Tibial nerve (tissue), 4 donors: ENCODE measurements around the gene OR52B6. TPM values are rescaled to one million over a fixed set of nuclear protein-coding genes. Genes with fewer than 3 reads are reported as not detected.

ENCODE experiments used
- DNase-seq, 2 donors: peaks; one replicate each; pipeline ENCODE4 v3.0.0-alpha.2; 2019; ENCODE audit warnings: low spot score in 2 of 2
- H3K27ac ChIP-seq, 4 donors: fragments of 200-600 bp; sonication (generic) in 3 of 4; one replicate each; pipeline ENCODE4 v1.5.1; 2017 to 2019; ENCODE audit warnings: mild to moderate bottlenecking in 1 of 4
- H3K27me3 ChIP-seq, 2 donors: fragments of 200-600 bp; sonication (generic) in 1 of 2; one replicate each; pipeline versions ENCODE4 v1.5.1 to v1.6.0; 2017 to 2019
- H3K36me3 ChIP-seq, 3 donors: fragments of 200-600 bp; sonication (generic); one replicate each; pipeline ENCODE4 v1.5.1; 2018 to 2019
- H3K4me1 ChIP-seq, 4 donors: fragments of 200-600 bp; sonication (generic) in 3 of 4; one replicate each; pipeline ENCODE4 v1.5.1; 2017 to 2019
- H3K4me3 ChIP-seq, 4 donors: fragments of 200-600 bp; sonication (generic) in 3 of 4; one replicate each; pipeline ENCODE4 v1.5.1; 2017 to 2019; ENCODE audit warnings: mild to moderate bottlenecking in 1 of 4, moderate library complexity in 1 of 4
- H3K9me3 ChIP-seq, 4 donors: fragments of 200-600 bp; sonication (generic) in 3 of 4; one replicate each; pipeline ENCODE4 v1.5.1; 2017 to 2019
- CTCF ChIP-seq, 5 experiments: fragments of 200-600 bp in 3 of 5; fragments of 450-650 bp in 2 of 5; sonication (generic) in 3 of 5; IDR thresholded peaks; one replicate each; pipeline ENCODE4 v1.5.1; 2016 to 2019; ENCODE audit warnings: antibody characterized with exemption in 5 of 5, mild to moderate bottlenecking in 3 of 5, moderate library complexity in 2 of 5
- EP300 ChIP-seq, 2 donors: sonication (generic); formaldehyde crosslinking; IDR thresholded peaks; one replicate each; pipeline ENCODE4 v1.6.1; 2017; ENCODE audit warnings: antibody characterized with exemption in 2 of 2, mild to moderate bottlenecking in 1 of 2
- POLR2A ChIP-seq, 2 donors: fragments of 450-650 bp; IDR thresholded peaks; one replicate each; pipeline ENCODE4 v1.6.1; 2017; ENCODE audit warnings: antibody characterized with exemption in 2 of 2, mild to moderate bottlenecking in 2 of 2, moderate library complexity in 2 of 2
- WGBS, 2 donors: methylation state at CpG; one replicate each; pipeline ENCODE4 v1.1.5; 2018; 5-methylcytosine and 5-hydroxymethylcytosine counted together
- total RNA-seq, 4 donors: library from RNA; depleted of rRNA; stranded (reverse); fragments of >200 nt; gene quantifications; one replicate each; pipeline ENCODE4 v1.1.0, GENCODE V29; 2016

The OR52B6 gene
- total RNA-seq, 4 donors from 2014 or later = not detected

- no peak for DNase-seq
Observed at GRCh38 chr11:5603326-5603725, 22.6 kb downstream of the OR52B6 start.

GRCh38 chr11:5604896-5605295 is 24.2 kb downstream of the OR52B6 start:
- no peaks in the 10 kb centered on the region for H3K9me3 ChIP-seq
- no peaks in the 10 kb centered on the region for H3K27me3 ChIP-seq
- TF ChIP-seq EP300 (IDR thresholded peaks at IDR 0.05) (no peak), POLR2A (IDR thresholded peaks at IDR 0.05) (no peak), CTCF (IDR thresholded peaks at IDR 0.05) (no peak)
- peaks cover 0 to 13% (median 0%) of the 10 kb centered on the region in 3 donors for H3K36me3 ChIP-seq
- H3K4me1 ChIP-seq = peaks cover 0 to 12% (median 0%) of the 10 kb centered on the region in 4 donors
- no peak for DNase-seq
- no peak overlapping the region for H3K4me3 ChIP-seq
- WGBS, 2 donors = 86 to 92% methylated on average over 4 of the region's 4 CpGs
- H3K27ac ChIP-seq = no peak overlapping the region

More at GRCh38 chr11:5603326-5603725, 22.6 kb downstream of the OR52B6 start:
- Histone ChIP-seq H3K9me3 (no peaks in the 10 kb centered on the region), H3K4me1 (peaks cover 0 to 16% (median 0%) of the 10 kb centered on the region in 4 donors), H3K4me3 (no peak overlapping the region), H3K36me3 (peaks cover 0 to 13% (median 0%) of the 10 kb centered on the region in 3 donors), H3K27me3 (no peaks in the 10 kb centered on the region), H3K27ac (no peak overlapping the region)
- WGBS, 2 donors = 82 to 83% methylated on average over 8 of the region's 8 CpGs
- no peak for TF ChIP-seq CTCF (IDR thresholded peaks at IDR 0.05)
- TF ChIP-seq POLR2A (IDR thresholded peaks at IDR 0.05) = no peak
- TF ChIP-seq EP300 (IDR thresholded peaks at IDR 0.05) = no peak

- 47 to 53% methylated on average over 5 of the region's 5 CpGs for WGBS, 2 donors
- Histone ChIP-seq H3K27me3 (no peaks in the 10 kb centered on the region), H3K27ac (no peak overlapping the region), H3K36me3 (peaks cover 0 to 13% (median 0%) of the 10 kb centered on the region in 3 donors), H3K4me1 (peaks cover 0 to 4% (median 0%) of the 10 kb centered on the region in 4 donors), H3K9me3 (no peaks in the 10 kb centered on the region), H3K4me3 (no peak overlapping the region)
- no peak for DNase-seq
- TF ChIP-seq CTCF (IDR thresholded peaks at IDR 0.05) (no peak), POLR2A (IDR thresholded peaks at IDR 0.05) (no peak), EP300 (IDR thresholded peaks at IDR 0.05) (no peak)
Observed at GRCh38 chr11:5605849-5606248, 25.2 kb downstream of the OR52B6 start.

GRCh38 chr11:5608808-5609207 is 28.1 kb downstream of the OR52B6 start:
- no peak overlapping the region for H3K27ac ChIP-seq
- DNase-seq = no peak
- H3K4me1 ChIP-seq = no peaks in the 10 kb centered on the region
- H3K4me3 ChIP-seq = no peak overlapping the region
- TF ChIP-seq EP300 (IDR thresholded peaks at IDR 0.05) = no peak
- TF ChIP-seq POLR2A (IDR thresholded peaks at IDR 0.05) = no peak
- TF ChIP-seq CTCF (IDR thresholded peaks at IDR 0.05) = no peak
- WGBS, 2 donors = 70 to 71% methylated on average over 6 of the region's 6 CpGs
- no peaks in the 10 kb centered on the region for H3K9me3 ChIP-seq
- no peaks in the 10 kb centered on the region for H3K27me3 ChIP-seq
- H3K36me3 ChIP-seq = peaks cover 0 to 13% (median 0%) of the 10 kb centered on the region in 3 donors

GRCh38 chr11:5610446-5610845 is 29.8 kb downstream of the OR52B6 start:
- Histone ChIP-seq H3K27me3 (no peaks in the 10 kb centered on the region), H3K4me1 (no peaks in the 10 kb centered on the region), H3K4me3 (no peak overlapping the region), H3K9me3 (no peaks in the 10 kb centered on the region), H3K27ac (no peak overlapping the region), H3K36me3 (no peaks in the 10 kb centered on the region)
- DNase-seq = no peak
- no peak for TF ChIP-seq POLR2A (IDR thresholded peaks at IDR 0.05)
- TF ChIP-seq CTCF (IDR thresholded peaks at IDR 0.05) = no peak
- TF ChIP-seq EP300 (IDR thresholded peaks at IDR 0.05) = no peak
- WGBS, 2 donors = 79 to 80% methylated on average over 5 of the region's 5 CpGs
